ENCODE data around the gene RASSF8.

Gene RASSF8

GRCh38 chr12:26026713-26027112 lies 68.2 kb downstream of the RASSF8 start:
- no peak overlapping the region for H3K27ac ChIP-seq
- no peaks in the 10 kb centered on the region for H3K36me3 ChIP-seq (replicated peaks)
- in situ Hi-C loops (cut with HindIII; ENCODE audit: low pct_ligation_motif_present, low sequenced_read_pairs): no loop called here
- DNase-seq: no peak
- no peak for TF ChIP-seq CTCF (IDR thresholded peaks at IDR 0.05; ENCODE audit: low read depth, low read length, missing control alignments)
- no peak overlapping the region for H3K4me3 ChIP-seq (ENCODE audit: low read depth, low read length)
- no peaks in the 10 kb centered on the region for H3K27me3 ChIP-seq (replicated peaks)

- H3K4me3 ChIP-seq (ENCODE audit: low read depth, low read length): no peak overlapping the region
- no peaks in the 10 kb centered on the region for H3K27me3 ChIP-seq (replicated peaks)
- TF ChIP-seq CTCF (IDR thresholded peaks at IDR 0.05; ENCODE audit: low read depth, low read length, missing control alignments): no peak
- no peaks in the 10 kb centered on the region for H3K36me3 ChIP-seq (replicated peaks)
- in situ Hi-C loops (cut with HindIII; ENCODE audit: low pct_ligation_motif_present, low sequenced_read_pairs): no loop called here
- H3K27ac ChIP-seq: no peak overlapping the region
- no peak for DNase-seq
Measured at GRCh38 chr12:26027401-26027800, 68.9 kb downstream of the RASSF8 start.

GRCh38 chr12:26028953-26029735 lies 70.7 kb downstream of the RASSF8 start:
- H3K4me3 ChIP-seq (ENCODE audit: low read depth, low read length): no peak overlapping the region
- in situ Hi-C loops (cut with HindIII; ENCODE audit: low pct_ligation_motif_present, low sequenced_read_pairs): no loop called here
- H3K27me3 ChIP-seq (replicated peaks): no peaks in the 10 kb centered on the region
- H3K27ac ChIP-seq: no peak overlapping the region
- no peaks in the 10 kb centered on the region for H3K36me3 ChIP-seq (replicated peaks)
- peak; percentile 45 for DNase-seq
- TF ChIP-seq CTCF (IDR thresholded peaks at IDR 0.05; ENCODE audit: low read depth, low read length, missing control alignments): peak; percentile 76

- Histone ChIP-seq H3K36me3 (replicated peaks) (no peaks in the 10 kb centered on the region), H3K27me3 (replicated peaks) (no peaks in the 10 kb centered on the region), H3K27ac (no peak overlapping the region), H3K4me3 (ENCODE audit: low read depth, low read length) (no peak overlapping the region)
- TF ChIP-seq CTCF (IDR thresholded peaks at IDR 0.05; ENCODE audit: low read depth, low read length, missing control alignments): no peak
- in situ Hi-C loops (cut with HindIII; ENCODE audit: low pct_ligation_motif_present, low sequenced_read_pairs): no loop called here
- no peak for DNase-seq
Measured at GRCh38 chr12:26029736-26030022, 71.2 kb downstream of the RASSF8 start.

GRCh38 chr12:26030371-26030770 lies 71.9 kb downstream of the RASSF8 start:
- Histone ChIP-seq H3K27me3 (replicated peaks) (no peaks in the 10 kb centered on the region), H3K4me3 (ENCODE audit: low read depth, low read length) (no peak overlapping the region), H3K27ac (no peak overlapping the region), H3K36me3 (replicated peaks) (no peaks in the 10 kb centered on the region)
- TF ChIP-seq CTCF (IDR thresholded peaks at IDR 0.05; ENCODE audit: low read depth, low read length, missing control alignments): no peak
- no peak for DNase-seq
- in situ Hi-C loops (cut with HindIII; ENCODE audit: low pct_ligation_motif_present, low sequenced_read_pairs): no loop called here

GRCh38 chr12:26031318-26031717 lies 72.8 kb downstream of the RASSF8 start:
- no peaks in the 10 kb centered on the region for H3K27me3 ChIP-seq (replicated peaks)
- no peak overlapping the region for H3K27ac ChIP-seq
- H3K36me3 ChIP-seq (replicated peaks): no peaks in the 10 kb centered on the region
- no peak for DNase-seq
- no peak for TF ChIP-seq CTCF (IDR thresholded peaks at IDR 0.05; ENCODE audit: low read depth, low read length, missing control alignments)
- in situ Hi-C loops (cut with HindIII; ENCODE audit: low pct_ligation_motif_present, low sequenced_read_pairs): no loop called here
- H3K4me3 ChIP-seq (ENCODE audit: low read depth, low read length): no peak overlapping the region

Data from brain microvascular endothelial cell (primary cell).